Measurements from ENCODE around the gene TRPV3. TPM values are rescaled to one million over a fixed set of nuclear protein-coding genes. Genes with fewer than 3 reads are reported as not detected.

TRPV3 gene
- total RNA-seq, 1 experiment from 2014 or later: 0.35 TPM

- CTCF ChIA-PET: no interaction called here
- Mint-ChIP-seq H3K4me3 (no peak overlapping the region), H3K27ac (no peak overlapping the region), H3K4me1 (peaks cover 36% of the 10 kb centered on the region), H3K9me3 (no peaks in the 10 kb centered on the region; the same call in 1 of the 2 replicates), H3K36me3 (no peaks in the 10 kb centered on the region), H3K27me3 (ENCODE audit: low read depth) (peaks cover 3% of the 10 kb centered on the region; the same call in 1 of the 2 replicates)
- no peak for ATAC-seq
- POLR2A ChIA-PET: no interaction called here
- no peak for DNase-seq (ENCODE audit: low spot score)
- TF ChIP-seq E2F4 (CRISPR knock-in tag; IDR thresholded peaks at IDR 0.05; ENCODE audit: borderline replicate concordance, low read depth) (no peak), AR (CRISPR knock-in tag; IDR thresholded peaks at IDR 0.05) (no peak), NR1H2 (CRISPR knock-in tag; IDR thresholded peaks at IDR 0.05) (no peak), GABPB1 (CRISPR knock-in tag; IDR thresholded peaks at IDR 0.05) (no peak), NFE2L1 (CRISPR knock-in tag; IDR thresholded peaks at IDR 0.05) (no peak)
Measured at GRCh38 chr17:3532106-3532858, 25.3 kb downstream of the TRPV3 start.

- Mint-ChIP-seq H3K9me3 (no peaks in the 10 kb centered on the region; the same call in 1 of the 2 replicates), H3K4me1 (peaks cover 33% of the 10 kb centered on the region), H3K27ac (no peak overlapping the region), H3K36me3 (no peaks in the 10 kb centered on the region), H3K4me3 (no peak overlapping the region), H3K27me3 (ENCODE audit: low read depth) (peaks cover 3% of the 10 kb centered on the region; the same call in 1 of the 2 replicates)
- ATAC-seq: no peak
- DNase-seq (ENCODE audit: low spot score): no peak
- POLR2A ChIA-PET: no interaction called here
- CTCF ChIA-PET: no interaction called here
- TF ChIP-seq, protein P1, sequence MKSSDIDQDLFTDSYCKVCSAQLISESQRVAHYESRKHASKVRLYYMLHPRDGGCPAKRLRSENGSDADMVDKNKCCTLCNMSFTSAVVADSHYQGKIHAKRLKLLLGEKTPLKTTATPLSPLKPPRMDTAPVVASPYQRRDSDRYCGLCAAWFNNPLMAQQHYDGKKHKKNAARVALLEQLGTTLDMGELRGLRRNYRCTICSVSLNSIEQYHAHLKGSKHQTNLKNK (CRISPR knock-in tag; IDR thresholded peaks at IDR 0.05): no peak
- TF ChIP-seq PRRX2 (CRISPR knock-in tag; IDR thresholded peaks at IDR 0.05) (no peak), FOXK1 (CRISPR knock-in tag; IDR thresholded peaks at IDR 0.05) (no peak), MYBL2 (CRISPR knock-in tag; IDR thresholded peaks at IDR 0.05) (no peak), FOXJ3 (CRISPR knock-in tag; IDR thresholded peaks at IDR 0.05; ENCODE audit: borderline replicate concordance) (no peak), RORB (CRISPR knock-in tag; IDR thresholded peaks at IDR 0.05) (no peak)
- TF ChIP-seq, protein P2, sequence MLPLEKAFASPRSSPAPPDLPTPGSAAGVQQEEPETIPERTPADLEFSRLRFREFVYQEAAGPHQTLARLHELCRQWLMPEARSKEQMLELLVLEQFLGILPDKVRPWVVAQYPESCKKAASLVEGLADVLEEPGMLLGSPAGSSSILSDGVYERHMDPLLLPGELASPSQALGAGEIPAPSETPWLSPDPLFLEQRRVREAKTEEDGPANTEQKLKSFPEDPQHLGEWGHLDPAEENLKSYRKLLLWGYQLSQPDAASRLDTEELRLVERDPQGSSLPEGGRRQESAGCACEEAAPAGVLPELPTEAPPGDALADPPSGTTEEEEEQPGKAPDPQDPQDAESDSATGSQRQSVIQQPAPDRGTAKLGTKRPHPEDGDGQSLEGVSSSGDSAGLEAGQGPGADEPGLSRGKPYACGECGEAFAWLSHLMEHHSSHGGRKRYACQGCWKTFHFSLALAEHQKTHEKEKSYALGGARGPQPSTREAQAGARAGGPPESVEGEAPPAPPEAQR (CRISPR knock-in tag; IDR thresholded peaks at IDR 0.05): no peak
- TF ChIP-seq, protein P3, sequence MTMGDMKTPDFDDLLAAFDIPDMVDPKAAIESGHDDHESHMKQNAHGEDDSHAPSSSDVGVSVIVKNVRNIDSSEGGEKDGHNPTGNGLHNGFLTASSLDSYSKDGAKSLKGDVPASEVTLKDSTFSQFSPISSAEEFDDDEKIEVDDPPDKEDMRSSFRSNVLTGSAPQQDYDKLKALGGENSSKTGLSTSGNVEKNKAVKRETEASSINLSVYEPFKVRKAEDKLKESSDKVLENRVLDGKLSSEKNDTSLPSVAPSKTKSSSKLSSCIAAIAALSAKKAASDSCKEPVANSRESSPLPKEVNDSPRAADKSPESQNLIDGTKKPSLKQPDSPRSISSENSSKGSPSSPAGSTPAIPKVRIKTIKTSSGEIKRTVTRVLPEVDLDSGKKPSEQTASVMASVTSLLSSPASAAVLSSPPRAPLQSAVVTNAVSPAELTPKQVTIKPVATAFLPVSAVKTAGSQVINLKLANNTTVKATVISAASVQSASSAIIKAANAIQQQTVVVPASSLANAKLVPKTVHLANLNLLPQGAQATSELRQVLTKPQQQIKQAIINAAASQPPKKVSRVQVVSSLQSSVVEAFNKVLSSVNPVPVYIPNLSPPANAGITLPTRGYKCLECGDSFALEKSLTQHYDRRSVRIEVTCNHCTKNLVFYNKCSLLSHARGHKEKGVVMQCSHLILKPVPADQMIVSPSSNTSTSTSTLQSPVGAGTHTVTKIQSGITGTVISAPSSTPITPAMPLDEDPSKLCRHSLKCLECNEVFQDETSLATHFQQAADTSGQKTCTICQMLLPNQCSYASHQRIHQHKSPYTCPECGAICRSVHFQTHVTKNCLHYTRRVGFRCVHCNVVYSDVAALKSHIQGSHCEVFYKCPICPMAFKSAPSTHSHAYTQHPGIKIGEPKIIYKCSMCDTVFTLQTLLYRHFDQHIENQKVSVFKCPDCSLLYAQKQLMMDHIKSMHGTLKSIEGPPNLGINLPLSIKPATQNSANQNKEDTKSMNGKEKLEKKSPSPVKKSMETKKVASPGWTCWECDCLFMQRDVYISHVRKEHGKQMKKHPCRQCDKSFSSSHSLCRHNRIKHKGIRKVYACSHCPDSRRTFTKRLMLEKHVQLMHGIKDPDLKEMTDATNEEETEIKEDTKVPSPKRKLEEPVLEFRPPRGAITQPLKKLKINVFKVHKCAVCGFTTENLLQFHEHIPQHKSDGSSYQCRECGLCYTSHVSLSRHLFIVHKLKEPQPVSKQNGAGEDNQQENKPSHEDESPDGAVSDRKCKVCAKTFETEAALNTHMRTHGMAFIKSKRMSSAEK (CRISPR knock-in tag; IDR thresholded peaks at IDR 0.05; ENCODE audit: borderline replicate concordance): no peak
- TF ChIP-seq, protein P4, sequence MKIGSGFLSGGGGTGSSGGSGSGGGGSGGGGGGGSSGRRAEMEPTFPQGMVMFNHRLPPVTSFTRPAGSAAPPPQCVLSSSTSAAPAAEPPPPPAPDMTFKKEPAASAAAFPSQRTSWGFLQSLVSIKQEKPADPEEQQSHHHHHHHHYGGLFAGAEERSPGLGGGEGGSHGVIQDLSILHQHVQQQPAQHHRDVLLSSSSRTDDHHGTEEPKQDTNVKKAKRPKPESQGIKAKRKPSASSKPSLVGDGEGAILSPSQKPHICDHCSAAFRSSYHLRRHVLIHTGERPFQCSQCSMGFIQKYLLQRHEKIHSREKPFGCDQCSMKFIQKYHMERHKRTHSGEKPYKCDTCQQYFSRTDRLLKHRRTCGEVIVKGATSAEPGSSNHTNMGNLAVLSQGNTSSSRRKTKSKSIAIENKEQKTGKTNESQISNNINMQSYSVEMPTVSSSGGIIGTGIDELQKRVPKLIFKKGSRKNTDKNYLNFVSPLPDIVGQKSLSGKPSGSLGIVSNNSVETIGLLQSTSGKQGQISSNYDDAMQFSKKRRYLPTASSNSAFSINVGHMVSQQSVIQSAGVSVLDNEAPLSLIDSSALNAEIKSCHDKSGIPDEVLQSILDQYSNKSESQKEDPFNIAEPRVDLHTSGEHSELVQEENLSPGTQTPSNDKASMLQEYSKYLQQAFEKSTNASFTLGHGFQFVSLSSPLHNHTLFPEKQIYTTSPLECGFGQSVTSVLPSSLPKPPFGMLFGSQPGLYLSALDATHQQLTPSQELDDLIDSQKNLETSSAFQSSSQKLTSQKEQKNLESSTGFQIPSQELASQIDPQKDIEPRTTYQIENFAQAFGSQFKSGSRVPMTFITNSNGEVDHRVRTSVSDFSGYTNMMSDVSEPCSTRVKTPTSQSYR (CRISPR knock-in tag; IDR thresholded peaks at IDR 0.05): no peak
Measured at GRCh38 chr17:3531266-3532101, 26.1 kb downstream of the TRPV3 start.
